Measurements from ENCODE around the gene WDR86. TPM values are rescaled to one million over a fixed set of nuclear protein-coding genes. Genes with fewer than 3 reads are reported as not detected.
A peak's percentile ranks its signal among the peaks of the same experiment; 100 is the strongest.

The WDR86 gene
- total RNA-seq, 6 experiments from 2014 or later, result 0.31 to 0.74 (median 0.44) TPM; not detected in 1

- peaks cover 0 to 26% (median 13%) of the 10 kb centered on the region in 4 donors for H3K36me3 ChIP-seq
- no peaks in the 10 kb centered on the region for H3K27me3 ChIP-seq
- H3K4me1 ChIP-seq, result peaks cover 0 to 16% (median 8%) of the 10 kb centered on the region in 4 donors
- H3K4me3 ChIP-seq, result peak overlapping the region; percentile 79 to 92 (median 92)
- no peak for ATAC-seq
- no peak for DNase-seq
- TF ChIP-seq CTCF (IDR thresholded peaks at IDR 0.05) (no peak), POLR2A (IDR thresholded peaks at IDR 0.05) (no peak)
- intact Hi-C loops (cut with DNase I), result no loop called here
- 50% methylated on average over 8 of the region's 8 CpGs for WGBS (ENCODE audit: insufficient coverage, low coverage, low lambda C conversion rate, missing lambda C conversion rate)
- no peaks in the 10 kb centered on the region for H3K9me3 ChIP-seq
- peak overlapping the region; percentile 76 to 85 (median 83) for H3K27ac ChIP-seq
Measured at GRCh38 chr7:151342811-151343210, 67.0 kb downstream of the WDR86 start.

GRCh38 chr7:151342102-151342646 lies 67.7 kb downstream of the WDR86 start:
- ATAC-seq (peak in 2 of 4 donors; percentile 8 to 21), DNase-seq (no peak)
- WGBS (ENCODE audit: insufficient coverage, low coverage, low lambda C conversion rate, missing lambda C conversion rate), result under 1% methylated on average over 11 of the region's 11 CpGs
- Histone ChIP-seq H3K4me3 (peak overlapping the region; percentile 79 to 92 (median 92)), H3K36me3 (peaks cover 0 to 20% (median 12%) of the 10 kb centered on the region in 4 donors), H3K9me3 (no peaks in the 10 kb centered on the region), H3K4me1 (peaks cover 0 to 14% (median 8%) of the 10 kb centered on the region in 4 donors), H3K27me3 (no peaks in the 10 kb centered on the region), H3K27ac (peak overlapping the region; percentile 76 to 85 (median 83))
- intact Hi-C loops (cut with DNase I), result no loop called here
- TF ChIP-seq POLR2A (IDR thresholded peaks at IDR 0.05), result no peak
- TF ChIP-seq CTCF (IDR thresholded peaks at IDR 0.05), result no peak

- peaks cover 0 to 13% (median 7%) of the 10 kb centered on the region in 4 donors for H3K4me1 ChIP-seq
- H3K4me3 ChIP-seq, result peak within 1 kb of the TSS; percentile 79 to 92 (median 92)
- peak within 1 kb of the TSS; percentile 76 to 85 (median 83) for H3K27ac ChIP-seq
- DNase-seq (peak; percentile 96), ATAC-seq (peak; percentile 98 to 99 (median 99))
- TF ChIP-seq POLR2A (IDR thresholded peaks at IDR 0.05), result peak; percentile 78
- TF ChIP-seq CTCF (IDR thresholded peaks at IDR 0.05), result no peak
- H3K36me3 ChIP-seq, result peaks cover 0 to 14% (median 9%) of the 10 kb centered on the region in 4 donors
- WGBS (ENCODE audit: insufficient coverage, low coverage, low lambda C conversion rate, missing lambda C conversion rate), result 1% methylated on average over 29 of the region's 72 CpGs
- intact Hi-C loops (cut with DNase I), result no loop called here
- no peaks in the 10 kb centered on the region for H3K27me3 ChIP-seq
- no peaks in the 10 kb centered on the region for H3K9me3 ChIP-seq
Measured at GRCh38 chr7:151341357-151342101, 68.3 kb downstream of the WDR86 start, which contains the start of gene NUB1. NUB1 (plus strand) TSS chr7:151341812; CDS start chr7:151345350, 3,538 bp downstream.

GRCh38 chr7:151340794-151341356 lies 69.0 kb downstream of the WDR86 start:
- TF ChIP-seq CTCF (IDR thresholded peaks at IDR 0.05) (no peak), POLR2A (IDR thresholded peaks at IDR 0.05) (no peak)
- peak overlapping the region in 1 of 3 donors; percentile 44 for H3K27ac ChIP-seq

More at GRCh38 chr7:151340794-151341356, 69.0 kb downstream of the WDR86 start:
- intact Hi-C loops (cut with DNase I), result no loop called here
- Histone ChIP-seq H3K36me3 (peaks cover 0 to 7% (median 3%) of the 10 kb centered on the region in 4 donors), H3K27me3 (no peaks in the 10 kb centered on the region), H3K9me3 (no peaks in the 10 kb centered on the region), H3K4me3 (peak overlapping the region in 2 of 3 donors; percentile 92), H3K4me1 (peaks cover 0 to 8% (median 5%) of the 10 kb centered on the region in 4 donors)
- DNase-seq (no peak), ATAC-seq (no peak)
- 65% methylated on average over 12 of the region's 12 CpGs for WGBS (ENCODE audit: insufficient coverage, low coverage, low lambda C conversion rate, missing lambda C conversion rate)
